Globus pallidus (tissue), 1 donor: Measurements from ENCODE around the gene CADM1.

ENCODE experiments used
- DNase-seq: peaks from one replicate; pipeline ENCODE4 v3.0.0-alpha.2; 2015; ENCODE audit warnings: low spot score

The CADM1 gene

GRCh38 chr11:115317277-115318185 is 186.7 kb downstream of the CADM1 start:
- DNase-seq: no peak

- DNase-seq: no peak
Measured at GRCh38 chr11:115316696-115317095, 187.5 kb downstream of the CADM1 start.

- DNase-seq: no peak
Measured at GRCh38 chr11:115314330-115314920, 189.8 kb downstream of the CADM1 start.

GRCh38 chr11:115313224-115313838 is 190.9 kb downstream of the CADM1 start:
- no peak for DNase-seq

GRCh38 chr11:115311949-115312348 is 192.3 kb downstream of the CADM1 start:
- DNase-seq: no peak

GRCh38 chr11:115306689-115307088 is 197.5 kb downstream of the CADM1 start:
- no peak for DNase-seq

GRCh38 chr11:115304774-115305472 is 199.3 kb downstream of the CADM1 start:
- no peak for DNase-seq

- DNase-seq: no peak
Measured at GRCh38 chr11:115303929-115304531, 200.2 kb downstream of the CADM1 start.

GRCh38 chr11:115302946-115303703 is 201.1 kb downstream of the CADM1 start:
- no peak for DNase-seq

- DNase-seq: no peak
Measured at GRCh38 chr11:115300660-115301428, 203.4 kb downstream of the CADM1 start.

- no peak for DNase-seq
Measured at GRCh38 chr11:115298300-115299012, 205.8 kb downstream of the CADM1 start.

- no peak for DNase-seq
Measured at GRCh38 chr11:115297330-115297729, 206.9 kb downstream of the CADM1 start.

GRCh38 chr11:115291325-115291724 is 212.9 kb downstream of the CADM1 start:
- no peak for DNase-seq

GRCh38 chr11:115290893-115291292 is 213.3 kb downstream of the CADM1 start:
- DNase-seq: no peak

- no peak for DNase-seq
Measured at GRCh38 chr11:115290479-115290878, 213.7 kb downstream of the CADM1 start.

- no peak for DNase-seq
Measured at GRCh38 chr11:115287266-115287665, 216.9 kb downstream of the CADM1 start.

- DNase-seq: no peak
Measured at GRCh38 chr11:115286614-115287013, 217.6 kb downstream of the CADM1 start.

GRCh38 chr11:115284773-115285172 is 219.4 kb downstream of the CADM1 start:
- DNase-seq: no peak

- no peak for DNase-seq
Measured at GRCh38 chr11:115282923-115283322, 221.3 kb downstream of the CADM1 start.

- DNase-seq: no peak
Measured at GRCh38 chr11:115280775-115281174, 223.4 kb downstream of the CADM1 start.
